Lower leg skin (tissue), 3 donors: ENCODE measurements around the gene SAMHD1.

ENCODE experiments used
- CTCF ChIP-seq, 3 donors: fragments of 450-650 bp; IDR thresholded peaks; one replicate each; pipeline ENCODE4 v1.5.1; 2016; ENCODE audit warnings: antibody characterized with exemption in 3 of 3, mild to moderate bottlenecking in 3 of 3, moderate library complexity in 2 of 3
- POLR2A ChIP-seq, 2 donors: fragments of 450-650 bp; IDR thresholded peaks; one replicate each; pipeline ENCODE4 v1.6.1; 2016 to 2017; ENCODE audit warnings: antibody characterized with exemption in 2 of 2, mild to moderate bottlenecking in 1 of 2, moderate library complexity in 1 of 2

- TF ChIP-seq CTCF (IDR thresholded peaks at IDR 0.05) (peak in 1 of 3 donors; percentile 57), POLR2A (IDR thresholded peaks at IDR 0.05) (no peak)
These were observed 31.7 kb downstream of the SAMHD1 start for GRCh38 chr20:36919715-36920333.
